ENCODE measurements around the gene BRS3.

- TF ChIP-seq EZH2 (IDR thresholded peaks at IDR 0.05) (no peak), POLR2AphosphoS5 (IDR thresholded peaks at IDR 0.05; ENCODE audit: borderline replicate concordance, low read depth, low read length) (no peak), FOXP2 (optimal IDR thresholded peaks at IDR 0.05; ENCODE audit: control extremely low read depth, extremely low read length, insufficient read depth) (no peak)
Observed at GRCh38 chrX:136446208-136446607, 41.5 kb upstream of the BRS3 start.
